HPDE6-E6E7 (cell line): ENCODE results near the gene POLG2.
"Not testable (repeated sequence)": the region's sequence is repeated elsewhere in the genome, so short reads cannot be mapped to it uniquely, and the experiment has no call there.

Experiments
- DNase-seq: peaks from one replicate; pipeline ENCODE4 v3.0.0; 2011; ENCODE audit warnings: missing footprints; ENCODE audit errors: extremely low spot score

POLG2 gene

DNA sequence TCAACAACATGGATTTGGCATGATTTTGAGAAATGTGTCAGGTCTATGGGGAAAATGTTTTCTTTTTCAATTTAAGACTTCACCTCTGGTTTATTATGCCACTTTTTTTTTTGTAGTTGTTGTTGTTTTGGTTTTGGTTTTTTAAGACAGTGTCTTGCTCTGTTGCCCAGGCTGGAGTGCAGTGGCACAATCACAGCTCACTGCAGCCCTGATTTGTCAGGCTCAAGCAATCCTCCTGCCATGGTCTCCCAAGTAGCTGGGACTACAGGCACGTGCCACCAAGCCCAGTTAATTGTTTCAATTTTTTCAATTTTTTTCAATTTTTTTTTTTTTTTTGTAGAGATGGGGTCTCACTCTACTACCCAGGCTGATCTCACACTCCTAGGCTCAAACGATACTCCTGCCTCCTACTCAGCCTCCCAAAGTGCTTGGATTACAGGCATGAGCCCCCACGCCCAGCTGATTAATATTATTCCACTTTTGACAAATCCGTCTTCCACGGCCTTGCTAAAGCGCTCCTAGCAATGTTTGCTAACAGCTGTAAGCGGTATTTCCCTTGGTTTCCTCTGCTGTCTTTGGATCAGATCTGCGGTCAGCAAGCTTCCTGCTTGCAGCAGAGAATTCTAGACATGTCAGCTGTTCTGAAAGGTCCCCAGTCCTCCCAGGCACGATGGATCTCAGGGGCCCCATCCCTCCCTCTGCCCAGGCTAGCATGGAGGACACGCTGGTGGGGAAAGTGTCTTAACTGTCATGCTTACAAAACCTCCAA, 54.9 kb downstream of the POLG2 start:
- DNase-seq = no peak

DNA sequence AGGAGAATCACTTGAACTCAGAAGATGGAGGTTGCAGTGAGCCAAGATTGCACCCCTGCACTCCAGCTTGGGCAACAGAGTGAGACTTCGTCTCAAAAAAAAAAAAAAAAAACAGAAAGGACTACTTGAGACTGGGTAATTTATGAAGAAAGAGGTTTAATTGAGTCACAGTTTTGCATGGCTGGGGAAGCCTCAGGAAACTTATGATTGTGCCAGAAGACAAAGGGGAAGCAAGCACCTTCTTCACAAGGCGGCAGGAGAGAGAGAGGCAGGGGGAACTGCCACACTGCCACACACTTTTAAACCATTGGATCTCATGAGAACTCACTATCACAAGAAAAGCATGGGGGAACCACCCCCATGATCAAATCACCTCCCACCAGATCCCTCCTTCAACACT, 56.9 kb downstream of the POLG2 start:
- DNase-seq = no peak

DNA sequence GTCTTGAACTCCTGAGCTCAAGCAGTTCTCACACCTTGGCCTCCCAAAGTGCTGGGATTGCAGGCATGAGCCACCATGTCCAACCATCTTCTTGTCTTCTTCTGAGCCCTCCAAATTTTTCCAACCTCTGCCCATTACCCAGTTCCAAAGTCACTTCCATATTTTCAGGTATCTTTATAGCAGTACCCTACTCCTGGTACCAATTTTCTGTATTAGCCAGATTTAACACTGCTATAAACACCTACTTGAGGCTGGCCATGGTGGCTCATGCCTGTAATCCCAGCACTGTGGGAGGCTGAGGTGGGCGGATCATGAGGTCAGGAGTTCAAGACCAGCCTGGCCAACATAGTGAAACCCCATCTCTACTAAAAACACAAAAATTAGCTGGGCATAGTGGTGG, 57.3 kb downstream of the POLG2 start:
- DNase-seq = not testable (repeated sequence)

DNA sequence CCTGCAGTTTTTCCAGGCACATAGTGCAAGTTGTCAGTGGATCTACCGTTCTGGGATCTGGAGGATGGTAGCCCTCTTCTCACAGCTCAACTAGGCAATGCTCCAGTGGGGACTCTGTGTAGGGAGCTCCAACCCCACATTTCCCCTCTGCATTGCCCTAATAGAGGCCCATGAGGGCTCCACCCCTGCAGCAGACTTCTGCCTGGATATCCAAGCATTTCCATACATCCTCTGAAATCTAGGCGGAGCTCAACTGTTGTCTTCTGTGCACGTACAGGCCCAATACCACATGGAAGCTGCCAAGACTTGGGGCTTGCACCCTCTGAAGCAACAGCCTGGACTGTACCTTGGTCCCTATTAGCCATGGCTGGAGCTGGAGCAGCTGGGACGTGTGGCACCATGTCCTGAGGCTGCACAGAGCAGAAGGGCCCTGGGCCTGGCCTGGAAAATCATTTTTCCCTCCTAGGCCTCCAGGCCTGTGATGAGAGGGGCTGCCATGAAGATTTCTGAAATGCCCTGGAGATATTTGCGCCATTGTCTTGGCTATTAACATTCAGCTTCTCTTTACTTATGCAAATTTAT, 58.8 kb downstream of the POLG2 start:
- no peak for DNase-seq

DNA sequence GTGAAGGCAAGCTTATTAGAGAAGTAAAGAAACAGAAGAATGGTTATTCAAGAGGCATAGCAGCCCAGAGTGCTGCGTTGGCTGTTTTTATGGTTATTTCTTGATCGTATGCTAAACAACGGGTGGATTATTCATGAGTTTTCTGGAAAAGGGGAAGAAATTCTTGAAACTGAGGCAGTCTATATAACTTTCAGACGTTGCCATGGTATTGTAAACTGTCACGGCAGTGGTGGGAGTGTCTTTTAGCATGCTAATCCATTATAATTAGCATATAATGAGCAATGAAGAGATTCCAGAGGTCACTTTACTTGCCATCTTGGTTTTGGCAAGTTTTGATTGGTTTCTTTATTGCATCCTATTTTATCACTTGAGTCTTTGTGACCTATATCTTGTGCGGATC, 65.3 kb downstream of the POLG2 start:
- no peak for DNase-seq

DNA sequence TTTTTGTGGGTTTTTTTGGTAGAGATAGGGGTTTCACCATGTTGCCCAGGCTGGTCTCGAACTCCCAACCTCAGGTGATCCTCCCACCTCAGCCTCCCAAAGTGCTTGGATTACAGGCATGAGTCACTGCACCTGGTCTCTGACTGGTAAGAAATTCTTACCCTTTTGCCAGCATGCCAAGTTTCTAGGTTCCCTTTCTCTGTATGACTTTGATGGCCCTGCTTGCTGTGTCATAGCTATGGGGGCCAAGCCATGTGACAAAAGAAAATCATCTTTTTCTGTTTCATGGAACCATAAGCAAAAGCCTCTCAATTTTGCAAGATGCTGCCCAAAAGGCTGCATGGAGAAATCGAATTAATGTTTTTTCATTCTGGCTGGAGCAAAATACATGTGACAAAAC, 66.8 kb downstream of the POLG2 start:
- not testable (repeated sequence) for DNase-seq

DNA sequence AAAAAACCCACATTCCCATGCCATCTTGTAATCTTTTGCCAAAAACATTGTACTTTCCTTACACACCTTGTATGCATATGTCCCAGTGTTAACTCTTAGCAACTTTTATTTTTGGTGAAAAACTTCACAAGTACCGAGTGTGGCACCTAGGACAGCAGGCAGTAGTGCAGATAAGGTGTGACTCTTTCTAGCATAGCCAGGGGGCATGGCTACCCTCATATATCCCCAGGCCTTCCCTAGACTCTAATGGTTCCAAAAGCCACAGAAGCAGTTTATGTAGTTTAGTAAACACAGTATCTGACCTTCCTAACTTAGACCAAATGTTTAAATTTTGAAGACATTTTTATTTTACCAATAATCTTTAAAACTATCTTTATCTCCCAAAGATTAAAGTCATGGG, 68.4 kb downstream of the POLG2 start:
- no peak for DNase-seq
